OCI-LY1 (cell line): ENCODE data around the gene AGPAT2.

ENCODE experiments used
- H2AFZ ChIP-seq: fragments of 200-600 bp; sonication (generic), shearing (Covaris generic); 2 replicates; pipeline ENCODE4 v1.6.0; 2014; ENCODE audit warnings: antibody characterized with exemption, mild to moderate bottlenecking, low read length
- H3F3A ChIP-seq: fragments of 200-600 bp; sonication (generic), shearing (Covaris generic); 2 replicates; pipeline ENCODE4 v1.6.0; 2014; ENCODE audit warnings: mild to moderate bottlenecking, antibody characterized with exemption, low read length, moderate library complexity; ENCODE audit not compliant: insufficient read depth
- H3K27ac ChIP-seq: fragments of 200-600 bp; sonication (generic); 2 replicates; pipeline ENCODE4 v1.5.1; 2014; ENCODE audit warnings: low read length, mixed run types, mild to moderate bottlenecking, low read depth; ENCODE audit not compliant: poor library complexity, severe bottlenecking
- H3K27me3 ChIP-seq: fragments of 200-600 bp; sonication (generic); 2 replicates; pipeline ENCODE4 v1.6.0; 2014; ENCODE audit warnings: antibody characterized with exemption, mild to moderate bottlenecking, low read length, moderate library complexity; ENCODE audit not compliant: insufficient read depth
- H3K36me3 ChIP-seq: fragments of 200-600 bp; sonication (generic); 2 replicates; pipeline ENCODE4 v1.6.1; 2014; ENCODE audit warnings: mild to moderate bottlenecking, antibody characterized with exemption, low read length, moderate library complexity, mixed read lengths; ENCODE audit not compliant: insufficient read depth
- H3K4me1 ChIP-seq: fragments of 200-600 bp; sonication (generic); 2 replicates; pipeline ENCODE4 v1.5.1; 2014; ENCODE audit warnings: mild to moderate bottlenecking, low read length, moderate library complexity; ENCODE audit not compliant: insufficient read depth, severe bottlenecking
- H3K4me2 ChIP-seq: fragments of 200-600 bp; sonication (generic), shearing (Covaris generic); 2 replicates; pipeline ENCODE4 v1.6.1; 2014; ENCODE audit warnings: low read length
- H3K4me3 ChIP-seq: fragments of 200-600 bp; sonication (generic); 2 replicates; pipeline ENCODE4 v1.5.1; 2014; ENCODE audit warnings: low read length, low read depth, mild to moderate bottlenecking, mixed read lengths; ENCODE audit not compliant: poor library complexity, severe bottlenecking
- H3K79me2 ChIP-seq: fragments of 200-600 bp; shearing (Covaris generic); 2 replicates; pipeline ENCODE4 v1.6.1; 2016; ENCODE audit warnings: mixed run types, low read length, mixed read lengths; ENCODE audit not compliant: insufficient read depth
- H3K9ac ChIP-seq: fragments of 200-600 bp; sonication (generic), shearing (Covaris generic); 2 replicates; pipeline ENCODE4 v1.6.1; 2014; ENCODE audit warnings: mild to moderate bottlenecking, low read length, mixed read lengths
- H3K9me2 ChIP-seq: fragments of 200-600 bp; sonication (generic), shearing (Covaris generic); 2 replicates; pipeline ENCODE4 v1.6.1; 2014; ENCODE audit warnings: low read depth, mild to moderate bottlenecking, low read length, mixed read lengths
- H3K9me3 ChIP-seq: fragments of 200-600 bp; shearing (Covaris generic); 2 replicates; pipeline ENCODE4 v1.6.1; 2014; ENCODE audit warnings: low read length, mixed read lengths
- H4K20me1 ChIP-seq: fragments of 200-600 bp; sonication (generic), shearing (Covaris generic); 2 replicates; pipeline ENCODE4 v1.6.0; 2016; ENCODE audit warnings: mild to moderate bottlenecking, low read length; ENCODE audit not compliant: insufficient read depth
- EZH2 ChIP-seq: fragments of 200-600 bp; sonication (generic), shearing (Covaris generic); IDR thresholded peaks from 2 replicates; pipeline ENCODE4 v1.8.0; 2017; ENCODE audit warnings: borderline replicate concordance, mixed run types, mild to moderate bottlenecking, antibody characterized with exemption, low read length, moderate library complexity, mixed read lengths
- TF ChIP-seq, protein P1 (sequence below): fragments of 200-600 bp; sonication (generic), shearing (Covaris generic); IDR thresholded peaks from 2 replicates; pipeline ENCODE4 v1.5.1; 2017; ENCODE audit warnings: mild to moderate bottlenecking, antibody characterized with exemption, low read length, moderate library complexity, mixed read lengths

Gene AGPAT2

GRCh38 chr9:136656795-136657611, 30.3 kb downstream of the AGPAT2 start:
- TF ChIP-seq EZH2: no peak
- TF ChIP-seq, protein P1, sequence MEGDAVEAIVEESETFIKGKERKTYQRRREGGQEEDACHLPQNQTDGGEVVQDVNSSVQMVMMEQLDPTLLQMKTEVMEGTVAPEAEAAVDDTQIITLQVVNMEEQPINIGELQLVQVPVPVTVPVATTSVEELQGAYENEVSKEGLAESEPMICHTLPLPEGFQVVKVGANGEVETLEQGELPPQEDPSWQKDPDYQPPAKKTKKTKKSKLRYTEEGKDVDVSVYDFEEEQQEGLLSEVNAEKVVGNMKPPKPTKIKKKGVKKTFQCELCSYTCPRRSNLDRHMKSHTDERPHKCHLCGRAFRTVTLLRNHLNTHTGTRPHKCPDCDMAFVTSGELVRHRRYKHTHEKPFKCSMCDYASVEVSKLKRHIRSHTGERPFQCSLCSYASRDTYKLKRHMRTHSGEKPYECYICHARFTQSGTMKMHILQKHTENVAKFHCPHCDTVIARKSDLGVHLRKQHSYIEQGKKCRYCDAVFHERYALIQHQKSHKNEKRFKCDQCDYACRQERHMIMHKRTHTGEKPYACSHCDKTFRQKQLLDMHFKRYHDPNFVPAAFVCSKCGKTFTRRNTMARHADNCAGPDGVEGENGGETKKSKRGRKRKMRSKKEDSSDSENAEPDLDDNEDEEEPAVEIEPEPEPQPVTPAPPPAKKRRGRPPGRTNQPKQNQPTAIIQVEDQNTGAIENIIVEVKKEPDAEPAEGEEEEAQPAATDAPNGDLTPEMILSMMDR: no peak
- H3K9me3 ChIP-seq: no peaks in the 10 kb centered on the region
- H3K4me2 ChIP-seq: no peak overlapping the region
- no peaks in the 10 kb centered on the region for H4K20me1 ChIP-seq
- H3K36me3 ChIP-seq: no peaks in the 10 kb centered on the region
- H3K79me2 ChIP-seq: no peaks in the 10 kb centered on the region
- no peaks in the 10 kb centered on the region for H3K9me2 ChIP-seq
- H3K4me3 ChIP-seq: no peak overlapping the region
- H3K27ac ChIP-seq: no peak overlapping the region
- no peak overlapping the region for H2AFZ ChIP-seq
- H3K4me1 ChIP-seq: no peaks in the 10 kb centered on the region
- H3K27me3 ChIP-seq: 0 out of 2 replicates have a peak, but pooled peaks cover 6% of the 10 kb centered on the region
- H3K9ac ChIP-seq: no peak overlapping the region
- H3F3A ChIP-seq: no peaks in the 10 kb centered on the region

- Histone ChIP-seq H3K9ac (no peak overlapping the region), H3K4me1 (no peaks in the 10 kb centered on the region), H3K9me3 (no peaks in the 10 kb centered on the region), H3K4me2 (no peak overlapping the region), H3K36me3 (no peaks in the 10 kb centered on the region), H3K4me3 (no peak overlapping the region), H2AFZ (no peak overlapping the region), H4K20me1 (no peaks in the 10 kb centered on the region), H3K27me3 (0 out of 2 replicates have a peak, but pooled peaks cover 9% of the 10 kb centered on the region), H3K9me2 (no peaks in the 10 kb centered on the region), H3K27ac (no peak overlapping the region), H3F3A (no peaks in the 10 kb centered on the region), H3K79me2 (no peaks in the 10 kb centered on the region)
- TF ChIP-seq EZH2: no peak
- TF ChIP-seq, protein P1: no peak
These were observed 31.0 kb downstream of the AGPAT2 start for GRCh38 chr9:136656183-136656738.

DNA sequence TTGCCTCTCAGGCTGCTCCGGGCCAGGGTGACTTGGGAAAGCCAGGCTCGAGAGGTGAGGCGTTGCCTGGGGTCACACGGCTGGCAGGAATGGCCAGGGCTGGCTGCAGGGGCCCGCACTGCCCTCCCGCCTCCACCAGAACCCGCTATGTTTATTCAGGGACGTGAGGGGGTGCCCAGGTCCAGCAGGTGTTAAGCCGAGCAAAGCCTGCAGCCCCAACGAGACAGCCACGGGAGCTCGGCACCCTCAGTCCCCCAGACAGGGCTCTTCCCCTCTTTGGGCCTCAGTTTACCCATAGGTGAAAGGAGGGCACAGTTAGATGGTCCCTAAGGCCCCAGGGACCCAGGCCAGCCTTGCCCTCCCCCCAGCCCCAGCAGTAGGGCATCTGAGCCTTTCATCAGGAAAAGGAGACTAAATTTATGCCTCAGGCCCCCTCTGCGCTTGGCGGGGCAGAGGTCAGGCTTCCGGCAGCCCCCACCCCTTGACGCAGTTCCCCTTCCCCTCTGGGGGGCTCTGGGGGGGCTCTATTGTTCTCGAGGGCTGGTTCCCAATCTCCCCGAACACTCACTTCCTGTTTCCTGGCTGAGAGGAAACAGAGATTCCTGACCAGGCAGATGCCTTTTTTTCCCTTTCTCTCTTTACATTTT, 31.6 kb downstream of the AGPAT2 start:
- Histone ChIP-seq H3K79me2 (no peaks in the 10 kb centered on the region), H4K20me1 (no peaks in the 10 kb centered on the region), H3K27me3 (0 out of 2 replicates have a peak, but pooled peaks cover 9% of the 10 kb centered on the region), H3K4me1 (no peaks in the 10 kb centered on the region), H3K27ac (no peak overlapping the region), H3K36me3 (no peaks in the 10 kb centered on the region), H2AFZ (no peak overlapping the region), H3K9me2 (no peaks in the 10 kb centered on the region), H3K4me3 (no peak overlapping the region), H3K4me2 (no peak overlapping the region), H3F3A (no peaks in the 10 kb centered on the region), H3K9me3 (no peaks in the 10 kb centered on the region), H3K9ac (no peak overlapping the region)
- no peak for TF ChIP-seq EZH2
- TF ChIP-seq, protein P1: no peak
